GM18505 (cell line): ENCODE data around the gene SLC25A20.

ENCODE experiments used
- ATAC-seq: cut with Tn5 transposase; IDR thresholded peaks from one replicate; pipeline ENCODE4 v1.9.1; 2021; ENCODE audit not compliant: unreplicated experiment
- POLR2A ChIP-seq: IDR thresholded peaks from 4 replicates; pipeline ENCODE4 v1.6.1; 2011; ENCODE audit warnings: borderline replicate concordance; ENCODE audit not compliant: insufficient read depth, insufficient read length; ENCODE audit errors: extremely low read depth

Gene SLC25A20

GRCh38 chr3:48898383-48899234 is at the start of gene SLC25A20:
Gene SLC25A20 (minus strand): TSS chr3:48898882. CDS start chr3:48898794, 88 bp downstream.
- ATAC-seq, result peak; percentile 90

DNA sequence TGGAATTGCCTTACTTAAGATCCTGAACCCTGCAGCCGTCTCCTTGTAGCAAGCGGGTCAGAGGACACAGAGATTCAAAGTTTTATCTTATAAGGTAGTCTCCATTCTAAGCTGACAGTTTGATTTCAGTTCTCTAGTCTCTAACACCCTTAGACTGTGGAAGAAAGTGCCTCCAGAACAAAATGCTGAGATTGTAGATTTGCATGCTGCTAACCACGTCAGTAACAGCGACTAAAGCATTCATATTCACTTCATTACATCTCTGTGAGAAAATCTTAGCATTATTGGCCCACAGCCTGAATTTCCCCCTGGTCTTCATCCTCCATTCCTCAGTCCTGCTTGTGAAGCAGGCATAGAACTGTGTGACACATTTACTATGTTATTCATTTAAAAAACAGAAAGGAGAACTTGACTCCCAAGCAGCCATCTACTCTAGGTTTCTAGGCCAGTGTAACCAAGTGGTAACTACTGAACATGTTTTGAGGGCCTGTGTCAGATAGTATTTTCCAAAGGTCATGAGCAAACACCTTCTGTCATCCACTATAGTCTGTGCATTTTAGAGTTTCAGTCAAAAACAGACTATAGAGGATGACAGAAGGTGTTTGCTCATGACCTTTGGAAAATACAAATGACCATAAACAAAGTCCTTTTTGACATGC is 47.3 kb upstream of the SLC25A20 start:
- no peak for TF ChIP-seq POLR2A
- ATAC-seq, result no peak

More at GRCh38 chr3:48898383-48899234, at the start of gene SLC25A20:
- peak; percentile 66 for TF ChIP-seq POLR2A

- no peak for ATAC-seq
- no peak for TF ChIP-seq POLR2A
These were observed 46.8 kb upstream of the SLC25A20 start for GRCh38 chr3:48945432-48945831.

- no peak for TF ChIP-seq POLR2A
- ATAC-seq, result no peak
These were observed 40.0 kb upstream of the SLC25A20 start for GRCh38 chr3:48938689-48939088.

- TF ChIP-seq POLR2A, result no peak
- no peak for ATAC-seq
These were observed 39.5 kb upstream of the SLC25A20 start for GRCh38 chr3:48938156-48938555.

GRCh38 chr3:48935530-48935929 is 36.8 kb upstream of the SLC25A20 start:
- no peak for TF ChIP-seq POLR2A
- ATAC-seq, result no peak

DNA sequence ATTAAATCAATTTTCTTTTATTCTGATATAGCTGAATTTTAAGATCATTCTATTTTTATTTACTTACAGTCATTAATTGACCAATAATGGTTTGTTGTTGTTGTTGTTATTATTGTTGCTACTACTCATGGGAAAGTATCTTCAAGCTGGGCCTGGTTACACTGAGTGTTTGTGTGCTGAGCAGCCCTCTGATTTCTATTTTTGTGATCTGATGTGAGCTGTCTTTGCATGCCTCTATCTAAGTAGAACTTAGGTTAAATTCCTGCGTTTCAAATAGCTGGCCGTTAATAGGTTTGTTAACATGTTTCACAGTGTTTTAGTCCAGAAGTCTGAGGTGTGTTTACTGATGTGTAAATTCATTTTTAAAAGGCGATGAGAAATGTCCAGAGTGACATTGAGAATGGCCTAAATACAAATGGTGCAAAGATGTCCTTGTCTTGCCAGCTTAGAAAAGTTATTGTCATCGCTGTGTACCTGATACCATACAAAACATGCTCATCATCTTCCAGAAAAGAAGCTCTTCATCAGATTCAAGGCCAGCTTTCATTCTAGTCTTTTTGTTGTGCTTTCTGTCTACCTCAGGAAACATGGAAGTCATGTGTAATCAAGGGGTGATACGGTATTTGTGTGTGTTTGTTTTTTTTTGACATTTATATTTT is 35.8 kb upstream of the SLC25A20 start:
- TF ChIP-seq POLR2A, result no peak
- ATAC-seq, result no peak

- TF ChIP-seq POLR2A, result no peak
These were observed 33.4 kb upstream of the SLC25A20 start for GRCh38 chr3:48931944-48932580.

DNA sequence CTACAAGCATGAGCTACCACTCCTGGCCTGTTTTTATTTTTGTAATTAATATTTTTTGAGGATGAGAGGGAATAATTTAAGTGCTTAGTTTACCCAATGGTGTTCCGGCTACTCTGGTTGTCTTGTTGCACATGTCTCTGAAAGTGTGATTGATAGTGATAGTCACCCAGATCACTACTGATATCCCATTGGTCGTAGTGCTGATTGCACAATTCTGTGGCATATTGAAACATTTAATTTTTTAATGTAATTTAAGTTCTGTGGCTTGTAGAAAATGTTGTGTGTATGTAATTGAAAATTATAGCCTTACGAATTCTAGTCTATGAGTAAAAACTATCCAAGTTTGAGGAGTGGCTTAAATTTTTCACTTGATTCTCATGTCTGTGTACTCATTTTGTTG is 31.9 kb upstream of the SLC25A20 start:
- no peak for TF ChIP-seq POLR2A
- no peak for ATAC-seq

More at GRCh38 chr3:48931944-48932580, 33.4 kb upstream of the SLC25A20 start:
- ATAC-seq, result no peak

DNA sequence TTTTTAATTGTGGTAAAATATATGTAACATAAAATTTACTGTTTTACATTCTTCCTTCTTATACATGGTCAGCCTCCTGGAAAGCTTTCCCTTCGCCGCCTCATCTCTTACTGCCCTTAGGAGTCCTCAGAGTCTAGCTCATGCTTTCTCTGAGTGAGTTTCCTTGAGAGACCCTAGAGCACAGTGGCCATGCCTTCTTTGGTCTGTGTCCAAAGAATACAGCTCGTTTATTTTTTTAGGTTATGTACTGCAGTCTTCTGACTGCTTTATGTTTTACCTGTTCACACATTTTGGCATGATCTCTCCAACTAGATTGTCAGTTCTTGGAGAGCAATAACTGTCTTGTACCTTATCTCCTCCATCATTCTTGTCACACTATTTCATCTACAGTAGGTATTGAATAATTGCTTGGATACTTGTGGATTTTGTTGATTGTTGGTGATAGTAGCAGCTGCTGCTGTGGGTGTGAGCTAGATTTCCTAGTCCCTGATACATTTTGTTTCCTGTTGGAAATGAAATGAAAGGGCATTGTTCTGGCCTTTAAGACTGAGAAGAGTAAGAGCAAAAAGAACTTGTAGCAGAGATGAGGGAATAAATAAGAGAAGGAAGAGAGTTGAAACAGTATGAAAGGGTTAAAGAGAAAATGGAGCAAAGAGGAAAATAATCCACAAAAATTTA is 30.8 kb upstream of the SLC25A20 start:
- ATAC-seq, result no peak
- no peak for TF ChIP-seq POLR2A

DNA sequence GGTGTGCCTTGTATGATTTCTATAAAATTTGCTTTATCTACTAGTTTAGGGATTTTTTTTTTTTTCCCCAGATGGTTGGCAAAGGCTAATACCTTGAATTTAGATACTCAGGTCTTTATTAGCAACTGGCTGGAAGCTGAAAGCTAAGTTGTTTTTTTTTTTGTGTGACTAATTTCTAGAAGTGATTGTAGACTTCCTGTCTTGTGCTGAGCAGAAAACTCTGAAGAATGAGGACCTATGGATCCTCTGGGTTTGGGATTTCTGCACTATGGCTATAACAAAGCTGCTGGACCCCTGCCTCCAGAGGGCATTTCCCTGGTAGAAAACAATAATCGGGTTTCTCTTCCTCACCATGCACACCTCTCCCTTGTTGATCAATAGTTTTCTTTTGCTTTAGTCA is 30.0 kb upstream of the SLC25A20 start:
- no peak for TF ChIP-seq POLR2A
- ATAC-seq, result no peak

DNA sequence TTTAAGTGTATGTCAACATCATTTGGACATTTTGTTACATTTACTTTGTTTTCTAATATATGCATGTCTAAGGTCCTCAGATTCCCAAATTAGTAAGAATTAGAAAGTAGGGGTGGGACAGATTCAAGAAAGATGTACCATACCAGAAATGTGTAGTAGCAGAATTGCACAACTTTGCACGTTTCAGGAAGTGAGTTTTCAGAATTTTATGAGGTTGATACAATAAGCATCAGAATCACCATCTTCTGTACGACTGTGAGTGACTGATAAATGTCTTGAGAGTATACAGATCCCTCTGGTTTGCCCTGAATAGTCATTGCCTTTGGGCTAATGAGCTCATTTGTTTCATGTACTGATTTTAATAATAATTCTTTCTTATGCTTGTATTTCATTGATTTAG is 29.2 kb upstream of the SLC25A20 start:
- ATAC-seq, result no peak
- no peak for TF ChIP-seq POLR2A

- no peak for TF ChIP-seq POLR2A
- no peak for ATAC-seq
These were observed 28.0 kb upstream of the SLC25A20 start for GRCh38 chr3:48926425-48927392.
